MCF 10A (cell line): ENCODE measurements around the gene RAB9A. TPM values are rescaled to one million over a fixed set of nuclear protein-coding genes. Genes with fewer than 3 reads are reported as not detected.
"Not testable (repeated sequence)": the region's sequence is repeated elsewhere in the genome, so short reads cannot be mapped to it uniquely, and the experiment has no call there.

ENCODE experiments used
- BruUV-seq: library from RNA; stranded (reverse); fragments of 400-500 nt; replicated peaks from 2 replicates; lab custom pipeline; 2021; lab: Mats Ljungman, UMichigan
- CTCF ChIA-PET: fragments of 300-600 bp; sonication (Branson Sonifier 250); formaldehyde crosslinking; extraction: SDS; loops from one replicate; lab custom pipeline; 2021; ENCODE audit warnings: antibody characterized with exemption, inconsistent platforms; lab: Yijun Ruan, JAX
- POLR2A ChIA-PET: fragments of 300-600, 350-650 bp; sonication (Branson Sonifier 250); formaldehyde crosslinking; extraction: SDS; loops from one replicate; lab custom pipeline; 2020; ENCODE audit warnings: antibody characterized with exemption, inconsistent platforms; lab: Yijun Ruan, JAX
- DNase-seq: peaks from one replicate; pipeline ENCODE4 v3.0.0-alpha.2; 2018; ENCODE audit not compliant: unreplicated experiment
- H3K27ac Mint-ChIP-seq: one replicate; pipeline ENCODE4 v1.8.0; 2022; ENCODE audit warnings: mild to moderate bottlenecking, low read depth, mixed read lengths; ENCODE audit not compliant: unreplicated experiment
- H3K27me3 Mint-ChIP-seq: one replicate; pipeline ENCODE4 v1.8.0; 2022; ENCODE audit warnings: mixed read lengths; ENCODE audit not compliant: insufficient read depth, unreplicated experiment
- H3K36me3 Mint-ChIP-seq: one replicate; pipeline ENCODE4 v1.8.0; 2022; ENCODE audit warnings: mild to moderate bottlenecking, moderate library complexity, mixed read lengths; ENCODE audit not compliant: insufficient read depth, unreplicated experiment
- H3K4me1 Mint-ChIP-seq: one replicate; pipeline ENCODE4 v1.8.0; 2022; ENCODE audit warnings: mixed read lengths; ENCODE audit not compliant: insufficient read depth, unreplicated experiment
- H3K4me3 Mint-ChIP-seq: one replicate; pipeline ENCODE4 v1.8.0; 2022; ENCODE audit warnings: mild to moderate bottlenecking, moderate library complexity, mixed read lengths; ENCODE audit not compliant: unreplicated experiment
- H3K9me3 Mint-ChIP-seq: one replicate; pipeline ENCODE4 v1.8.0; 2022; ENCODE audit warnings: mixed read lengths; ENCODE audit not compliant: unreplicated experiment
- intact Hi-C: fragments of 100-400 bp; cut with micrococcal nuclease; formaldehyde crosslinking; loops from 2 replicates; pipeline ENCODE4 v1.14.1; 2022
- total RNA-seq: library from RNA; stranded (reverse); gene quantifications from 2 replicates; pipeline ENCODE4 v1.2.3, GENCODE V29; 2022
- TF ChIP-seq, protein P1 (sequence below): fragments of 200-600 bp; IDR thresholded peaks from one replicate; pipeline ENCODE4 v1.8.0; 2022; ENCODE audit warnings: antibody characterized with exemption, mild to moderate bottlenecking; ENCODE audit not compliant: unreplicated experiment

Gene RAB9A
- total RNA-seq, 1 experiment from 2014 or later = 32.3 TPM

- ChIA-PET CTCF (interaction anchor here (0.6 to 1.0 kb wide), 2 partner anchors 80 to 166 kb away, joined by 3 read pairs; no protein-coding TSS in a partner anchor), POLR2A (interaction anchor here (0.7 to 1.4 kb wide), 2 partner anchors 12 to 20 kb away, joined by 3 to 4 read pairs; no protein-coding TSS in a partner anchor)
- DNase-seq = no peak
- Mint-ChIP-seq H3K4me1 (no peaks in the 10 kb centered on the region), H3K27ac (no peak overlapping the region), H3K9me3 (no peaks in the 10 kb centered on the region), H3K27me3 (peaks cover 42% of the 10 kb centered on the region), H3K36me3 (no peaks in the 10 kb centered on the region), H3K4me3 (no peak overlapping the region)
- BruUV-seq = no TSS peak
- TF ChIP-seq, protein P1, sequence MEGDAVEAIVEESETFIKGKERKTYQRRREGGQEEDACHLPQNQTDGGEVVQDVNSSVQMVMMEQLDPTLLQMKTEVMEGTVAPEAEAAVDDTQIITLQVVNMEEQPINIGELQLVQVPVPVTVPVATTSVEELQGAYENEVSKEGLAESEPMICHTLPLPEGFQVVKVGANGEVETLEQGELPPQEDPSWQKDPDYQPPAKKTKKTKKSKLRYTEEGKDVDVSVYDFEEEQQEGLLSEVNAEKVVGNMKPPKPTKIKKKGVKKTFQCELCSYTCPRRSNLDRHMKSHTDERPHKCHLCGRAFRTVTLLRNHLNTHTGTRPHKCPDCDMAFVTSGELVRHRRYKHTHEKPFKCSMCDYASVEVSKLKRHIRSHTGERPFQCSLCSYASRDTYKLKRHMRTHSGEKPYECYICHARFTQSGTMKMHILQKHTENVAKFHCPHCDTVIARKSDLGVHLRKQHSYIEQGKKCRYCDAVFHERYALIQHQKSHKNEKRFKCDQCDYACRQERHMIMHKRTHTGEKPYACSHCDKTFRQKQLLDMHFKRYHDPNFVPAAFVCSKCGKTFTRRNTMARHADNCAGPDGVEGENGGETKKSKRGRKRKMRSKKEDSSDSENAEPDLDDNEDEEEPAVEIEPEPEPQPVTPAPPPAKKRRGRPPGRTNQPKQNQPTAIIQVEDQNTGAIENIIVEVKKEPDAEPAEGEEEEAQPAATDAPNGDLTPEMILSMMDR = no peak
- intact Hi-C loops = no loop called here
These were observed 15.9 kb upstream of the RAB9A start for GRCh38 chrX:13673016-13673415.

- POLR2A ChIA-PET = interaction anchor here (1.8 kb wide), 1 partner anchor 12 kb away, joined by 12 read pairs; the partner anchor contains the start of gene RAB9A
- Mint-ChIP-seq H3K36me3 (no peaks in the 10 kb centered on the region), H3K27me3 (peaks cover 42% of the 10 kb centered on the region), H3K4me1 (no peaks in the 10 kb centered on the region), H3K27ac (no peak overlapping the region), H3K4me3 (no peak overlapping the region), H3K9me3 (no peaks in the 10 kb centered on the region)
- intact Hi-C loops = no loop called here
- TF ChIP-seq, protein P1 = no peak
- CTCF ChIA-PET = no interaction called here
- BruUV-seq = no TSS peak
- DNase-seq = no peak
These were observed 12.0 kb upstream of the RAB9A start for GRCh38 chrX:13676885-13677284.

DNA sequence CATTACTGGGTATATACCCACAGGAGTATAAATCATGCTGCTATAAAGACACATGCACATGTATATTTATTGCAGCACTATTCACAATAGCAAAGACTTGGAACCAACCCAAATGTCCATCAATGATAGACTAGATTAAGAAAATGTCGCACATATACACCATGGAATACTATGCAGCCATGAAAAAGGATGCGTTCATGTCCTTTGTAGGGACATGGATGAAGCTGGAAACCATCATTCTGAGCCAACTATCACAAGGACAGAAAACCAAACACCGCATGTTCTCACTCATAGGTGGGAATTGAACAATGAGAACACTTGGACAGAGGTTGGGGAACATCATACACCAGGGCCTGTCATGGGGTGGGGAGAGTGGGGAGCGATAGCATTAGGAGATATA, 9.2 kb upstream of the RAB9A start:
- H3K27me3 Mint-ChIP-seq = peaks cover 35% of the 10 kb centered on the region
- H3K4me3 Mint-ChIP-seq, intact Hi-C loops, DNase-seq, H3K4me1 Mint-ChIP-seq, H3K36me3 Mint-ChIP-seq, H3K27ac Mint-ChIP-seq, H3K9me3 Mint-ChIP-seq, BruUV-seq: not testable (repeated sequence)
- ChIA-PET CTCF (interaction anchor here (0.6 to 1.3 kb wide), 2 partner anchors 34 to 184 kb away, joined by 4 read pairs; no protein-coding TSS in a partner anchor), POLR2A (interaction anchor here (1.5 kb wide), 1 partner anchor 53 kb away, joined by 3 read pairs; no protein-coding TSS in a partner anchor)

DNA sequence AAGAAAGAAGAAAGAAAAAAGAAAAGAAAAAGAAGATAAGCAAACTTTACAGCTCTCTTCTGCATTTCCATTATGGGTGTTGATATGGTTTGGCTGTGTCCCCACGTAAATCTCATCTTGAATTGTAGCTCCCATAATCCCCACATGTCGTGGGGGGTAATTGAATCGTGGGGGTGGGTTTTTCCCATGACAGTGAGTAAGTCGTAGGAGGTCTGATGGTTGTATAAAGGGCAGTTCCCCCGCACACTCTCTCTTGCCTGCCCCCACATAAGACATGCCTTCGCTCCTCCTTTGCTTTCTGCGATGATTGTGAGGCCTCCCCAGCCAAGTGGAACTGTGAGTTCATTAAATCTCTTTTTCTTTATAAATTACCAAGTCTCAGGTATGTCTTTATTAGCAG, 7.3 kb upstream of the RAB9A start:
- CTCF ChIA-PET = interaction anchor here (0.6 kb wide), 1 partner anchor 37 kb away, joined by 4 read pairs; no protein-coding TSS in a partner anchor
- Mint-ChIP-seq H3K9me3 (no peaks in the 10 kb centered on the region), H3K36me3 (no peaks in the 10 kb centered on the region), H3K4me1 (peaks cover 10% of the 10 kb centered on the region), H3K4me3 (no peak overlapping the region), H3K27me3 (peaks cover 23% of the 10 kb centered on the region), H3K27ac (no peak overlapping the region)
- TF ChIP-seq, protein P1 = no peak
- no TSS peak for BruUV-seq
- POLR2A ChIA-PET = interaction anchor here (1.5 kb wide), 1 partner anchor 12 kb away, joined by 8 read pairs; no protein-coding TSS in a partner anchor
- intact Hi-C loops = no loop called here
- no peak for DNase-seq
